ENCODE data around the gene SH3GL3.

DNA sequence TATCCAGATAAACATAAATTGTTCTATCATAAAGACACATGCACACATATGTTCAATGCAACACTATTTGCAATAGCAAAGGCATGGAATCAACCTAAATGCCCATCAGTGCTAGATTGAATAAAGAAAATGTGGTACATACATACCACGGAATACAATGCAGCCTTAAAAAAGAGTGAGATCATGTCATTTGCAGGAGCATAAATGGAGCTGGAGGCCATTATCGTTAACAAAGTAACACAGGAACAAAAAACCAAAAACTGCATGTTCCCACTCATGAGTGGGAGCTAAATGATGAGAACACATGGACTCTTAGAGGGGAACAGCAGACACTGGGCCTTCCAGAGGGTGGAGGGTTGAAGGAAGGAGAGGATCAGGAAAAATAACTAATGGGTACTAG lies 79.2 kb downstream of the SH3GL3 start:
- TF ChIP-seq SUZ12 (IDR thresholded peaks at IDR 0.05; ENCODE audit: extremely low read depth, insufficient read depth, insufficient read length) (no peak), ZNF274 (IDR thresholded peaks at IDR 0.05; ENCODE audit: low read depth, low read length) (no peak), YY1 (IDR thresholded peaks at IDR 0.05; ENCODE audit: insufficient read depth, insufficient read length) (no peak)

Data from NT2/D1 (cell line).